Lung (tissue), 12 donors: ENCODE data around the gene STUB1. TPM values are rescaled to one million over a fixed set of nuclear protein-coding genes. Genes with fewer than 3 reads are reported as not detected.

Source experiments
- ATAC-seq: fragments of 200-7000 bp; cut with Tn5 transposase; one replicate; pipeline ENCODE4 v1.9.1; 2020; ENCODE audit warnings: moderate number of reproducible peaks; ENCODE audit not compliant: insufficient read depth, low FRiP score
- DNase-seq, 3 donors: peaks; one replicate each; pipeline ENCODE4 v3.0.0-alpha.2; 2013 to 2017
- H3K27ac ChIP-seq, 2 donors: one replicate each; pipeline ENCODE4 v1.5.1; 2013; ENCODE audit warnings: mild to moderate bottlenecking in 2 of 2, moderate library complexity in 2 of 2, control low read depth in 1 of 2, inconsistent platforms in 1 of 2, low read depth in 1 of 2, low read length in 1 of 2
- H3K27me3 ChIP-seq, 3 donors: one replicate each; pipeline ENCODE4 v1.5.1; 2013; ENCODE audit warnings: low read length in 2 of 3; ENCODE audit not compliant: control insufficient read depth in 3 of 3, insufficient read depth in 3 of 3
- H3K36me3 ChIP-seq, 4 donors: one replicate each; pipeline ENCODE4 v1.5.1; 2013; ENCODE audit warnings: low read length in 4 of 4, mild to moderate bottlenecking in 1 of 4, moderate library complexity in 1 of 4; ENCODE audit not compliant: control insufficient read depth in 4 of 4, insufficient read depth in 4 of 4
- H3K4me1 ChIP-seq, 5 donors: one replicate each; pipeline ENCODE4 v1.5.1; 2013; ENCODE audit warnings: low read length in 5 of 5, mild to moderate bottlenecking in 2 of 5, moderate library complexity in 1 of 5; ENCODE audit not compliant: control insufficient read depth in 5 of 5, insufficient read depth in 5 of 5
- H3K4me3 ChIP-seq: one replicate; pipeline ENCODE4 v1.5.1; 2013; ENCODE audit warnings: mild to moderate bottlenecking, control low read depth, moderate library complexity
- H3K9ac ChIP-seq, 2 donors: one replicate each; pipeline ENCODE4 v1.5.1; 2013; ENCODE audit warnings: low read length in 2 of 2, control low read depth in 1 of 2; ENCODE audit not compliant: insufficient read depth in 1 of 2
- H3K9me3 ChIP-seq, 4 donors: one replicate each; pipeline ENCODE4 v1.5.1; 2013; ENCODE audit warnings: low read length in 3 of 4, mild to moderate bottlenecking in 1 of 4, moderate library complexity in 1 of 4; ENCODE audit not compliant: control insufficient read depth in 4 of 4, insufficient read depth in 3 of 4
- WGBS, 2 donors: extraction: QIAGEN DNeasy Blood & Tissue Kit; methylation state at CpG; one replicate each; pipeline ENCODE4 v1.1.7; 2013; 5-methylcytosine and 5-hydroxymethylcytosine counted together
- polyA plus RNA-seq, 2 donors: library from polyadenylated mRNA; stranded (reverse); fragments of 200-250 nt; gene quantifications; one replicate each; pipeline ENCODE4 v1.2.1, GENCODE V29; 2013
- total RNA-seq, 2 donors: library from RNA; depleted of rRNA in 1 of 2; stranded (reverse); fragments of >200 nt in 1 of 2; gene quantifications; one replicate each; pipeline ENCODE4 v1.2.1, GENCODE V29; 2014 to 2021
- TF ChIP-seq, protein P1 (sequence below): IDR thresholded peaks from 2 replicates; pipeline ENCODE4 v1.5.1; 2012; ENCODE audit warnings: mild to moderate bottlenecking; ENCODE audit errors: control extremely low read depth, extremely low read depth
- donor health status: control.
- donor health status: control.
- donor health status: Bipolar disorder and iron deficiency.
- donor health status: healthy.
- donor health status: DM: yes; HTN: yes; CAD: no.

The STUB1 gene
- total and polyA plus RNA-seq, 4 donors = 58.8 to 131 (median 122) TPM

- peaks cover 0 to 5% (median 0%) of the 10 kb centered on the region in 4 donors for H3K9me3 ChIP-seq
- no peaks in the 10 kb centered on the region for H3K4me1 ChIP-seq
- H3K27ac ChIP-seq = no peak within 1 kb of the TSS
- ATAC-seq (no peak), DNase-seq (no peak)
- peaks cover 11 to 69% (median 38%) of the 10 kb centered on the region in 3 donors for H3K27me3 ChIP-seq
- H3K36me3 ChIP-seq = no peaks in the 10 kb centered on the region
- 1 to 2% methylated on average over 31 to 115 of the region's 115 CpGs for WGBS, 2 donors
- no peak within 1 kb of the TSS for H3K4me3 ChIP-seq
- H3K9ac ChIP-seq = no peak within 1 kb of the TSS
- TF ChIP-seq, protein P1, sequence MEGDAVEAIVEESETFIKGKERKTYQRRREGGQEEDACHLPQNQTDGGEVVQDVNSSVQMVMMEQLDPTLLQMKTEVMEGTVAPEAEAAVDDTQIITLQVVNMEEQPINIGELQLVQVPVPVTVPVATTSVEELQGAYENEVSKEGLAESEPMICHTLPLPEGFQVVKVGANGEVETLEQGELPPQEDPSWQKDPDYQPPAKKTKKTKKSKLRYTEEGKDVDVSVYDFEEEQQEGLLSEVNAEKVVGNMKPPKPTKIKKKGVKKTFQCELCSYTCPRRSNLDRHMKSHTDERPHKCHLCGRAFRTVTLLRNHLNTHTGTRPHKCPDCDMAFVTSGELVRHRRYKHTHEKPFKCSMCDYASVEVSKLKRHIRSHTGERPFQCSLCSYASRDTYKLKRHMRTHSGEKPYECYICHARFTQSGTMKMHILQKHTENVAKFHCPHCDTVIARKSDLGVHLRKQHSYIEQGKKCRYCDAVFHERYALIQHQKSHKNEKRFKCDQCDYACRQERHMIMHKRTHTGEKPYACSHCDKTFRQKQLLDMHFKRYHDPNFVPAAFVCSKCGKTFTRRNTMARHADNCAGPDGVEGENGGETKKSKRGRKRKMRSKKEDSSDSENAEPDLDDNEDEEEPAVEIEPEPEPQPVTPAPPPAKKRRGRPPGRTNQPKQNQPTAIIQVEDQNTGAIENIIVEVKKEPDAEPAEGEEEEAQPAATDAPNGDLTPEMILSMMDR = no peak
Measured at GRCh38 chr16:705431-706188, 25.4 kb downstream of the STUB1 start, which contains the start of gene FBXL16. FBXL16 (minus strand) TSS chr16:705801; CDS start chr16:697405, 8,396 bp downstream.

- Histone ChIP-seq H3K9me3 (peaks cover 0 to 5% (median 0%) of the 10 kb centered on the region in 4 donors), H3K27ac (no peak overlapping the region), H3K36me3 (no peaks in the 10 kb centered on the region), H3K27me3 (peaks cover 11 to 64% (median 38%) of the 10 kb centered on the region in 3 donors), H3K4me3 (no peak overlapping the region), H3K9ac (no peak overlapping the region), H3K4me1 (no peaks in the 10 kb centered on the region)
- no peak for ATAC-seq
- 5 to 7% methylated on average over 42 to 49 of the region's 49 CpGs for WGBS, 2 donors
- TF ChIP-seq, protein P1 = no peak
- no peak for DNase-seq
Measured at GRCh38 chr16:706189-707061, 26.2 kb downstream of the STUB1 start.

DNA sequence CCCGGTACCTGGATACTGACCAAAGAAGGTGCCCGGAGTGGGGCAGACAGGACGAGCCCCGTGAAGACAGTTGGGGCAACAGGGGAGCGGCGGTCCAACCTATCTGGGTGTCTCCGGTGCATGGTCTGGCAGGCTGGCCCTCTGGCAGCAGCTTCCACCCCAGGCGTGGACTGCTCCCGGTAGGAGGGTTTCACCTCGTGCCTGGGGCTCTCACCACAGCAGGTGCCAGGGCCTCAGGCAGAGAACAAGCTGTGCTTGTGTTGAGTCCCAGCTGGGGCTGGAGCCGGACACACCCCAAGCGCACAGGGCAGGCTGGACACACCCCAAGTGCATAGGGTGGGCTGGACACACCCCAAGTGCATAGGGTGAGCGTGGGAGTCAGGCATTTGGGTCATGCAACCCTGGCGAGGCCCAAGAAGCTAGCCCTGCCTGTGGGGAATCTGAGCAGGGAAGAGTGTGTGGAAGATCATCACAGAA lies 26.9 kb downstream of the STUB1 start:
- no peak overlapping the region for H3K4me3 ChIP-seq
- no peak for ATAC-seq
- no peak overlapping the region for H3K27ac ChIP-seq
- H3K36me3 ChIP-seq = no peaks in the 10 kb centered on the region
- no peak overlapping the region for H3K9ac ChIP-seq
- peaks cover 11 to 59% (median 32%) of the 10 kb centered on the region in 3 donors for H3K27me3 ChIP-seq
- peaks cover 0 to 5% (median 0%) of the 10 kb centered on the region in 4 donors for H3K9me3 ChIP-seq
- no peak for DNase-seq
- H3K4me1 ChIP-seq = no peaks in the 10 kb centered on the region
- TF ChIP-seq, protein P1 = no peak
- WGBS, 2 donors = 37 to 55% methylated on average over 14 of the region's 14 CpGs
